Body of pancreas (tissue), 4 donors: ENCODE data around the gene OLFM3. TPM values are rescaled to one million over a fixed set of nuclear protein-coding genes. Genes with fewer than 3 reads are reported as not detected.

Experiments
- ATAC-seq: fragments of 150-250 bp; one replicate; pipeline ENCODE4 v1.9.1; 2016
- DNase-seq, 4 donors: peaks; one replicate each; pipeline ENCODE4 v3.0.0-alpha.2; 2019
- H3K27ac ChIP-seq, 4 donors: fragments of 200-600 bp; sonication (generic); 1 replicate in 3 of 4; 2 replicates in 1 of 4; pipeline versions ENCODE4 v1.5.1 to v1.6.1; 2016 to 2019; ENCODE audit warnings: mild to moderate bottlenecking in 1 of 4, mixed read lengths in 1 of 4, moderate library complexity in 1 of 4
- H3K27me3 ChIP-seq, 2 donors: fragments of 200-600 bp; sonication (generic); one replicate each; pipeline ENCODE4 v1.6.0; 2016; ENCODE audit warnings: mild to moderate bottlenecking in 1 of 2
- H3K36me3 ChIP-seq, 2 donors: fragments of 200-600 bp; sonication (generic); replicated peaks in 1 of 2; 2 replicates each; pipeline ENCODE4 v1.5.1; 2016; ENCODE audit warnings: low read depth in 2 of 2; ENCODE audit not compliant: insufficient read depth in 1 of 2
- H3K4me1 ChIP-seq: fragments of 200-600 bp; sonication (generic); one replicate; pipeline ENCODE4 v1.6.0; 2016
- H3K4me3 ChIP-seq, 2 donors: fragments of 200-600 bp; sonication (generic); 1 replicate in 1 of 2; 2 replicates in 1 of 2; pipeline ENCODE4 v1.5.1; 2016 to 2019
- H3K9me3 ChIP-seq, 3 donors: fragments of 200-600 bp; sonication (generic); 1 replicate in 2 of 3; 2 replicates in 1 of 3; pipeline ENCODE4 v1.5.1; 2016
- CTCF ChIP-seq, 7 experiments: fragments of 450-650 bp in 4 of 7; fragments of 200-600 bp in 3 of 7; sonication (generic) in 3 of 7; IDR thresholded peaks; one replicate each; pipeline ENCODE4 v1.5.1; 2016 to 2019; ENCODE audit warnings: antibody characterized with exemption in 7 of 7
- POLR2A ChIP-seq, 3 donors: fragments of 450-650 bp; IDR thresholded peaks; one replicate each; pipeline ENCODE4 v1.6.1; 2016; ENCODE audit warnings: antibody characterized with exemption in 3 of 3, mild to moderate bottlenecking in 2 of 3
- WGBS, 2 donors: methylation state at CpG; one replicate each; pipeline ENCODE4 v1.1.5; 2017; 5-methylcytosine and 5-hydroxymethylcytosine counted together
- intact Hi-C: fragments of 100-400 bp; cut with DNase I; formaldehyde crosslinking; loops from one replicate; pipeline ENCODE4 v1.15.1; 2023
- total RNA-seq, 2 donors: library from RNA; depleted of rRNA; stranded (reverse); fragments of >200 nt; gene quantifications; one replicate each; pipeline ENCODE4 v1.1.0, GENCODE V29; 2016

Gene OLFM3
- total RNA-seq, 2 donors from 2014 or later: not detected

- Histone ChIP-seq H3K36me3 (no peaks in the 10 kb centered on the region), H3K27ac (no peak overlapping the region), H3K4me1 (peaks cover 6% of the 10 kb centered on the region), H3K27me3 (no peaks in the 10 kb centered on the region), H3K9me3 (no peaks in the 10 kb centered on the region), H3K4me3 (no peak overlapping the region)
- DNase-seq (no peak), ATAC-seq (no peak)
- TF ChIP-seq CTCF (IDR thresholded peaks at IDR 0.05) (no peak), POLR2A (IDR thresholded peaks at IDR 0.05) (no peak)
- intact Hi-C loops: no loop called here
- 29 to 32% methylated on average over 5 of the region's 5 CpGs for WGBS, 2 donors
Observed at GRCh38 chr1:101992821-101993575, 3.7 kb downstream of the OLFM3 start.

GRCh38 chr1:101980974-101981373 is 15.8 kb downstream of the OLFM3 start:
- intact Hi-C loops: no loop called here
- H3K9me3 ChIP-seq: no peaks in the 10 kb centered on the region
- no peaks in the 10 kb centered on the region for H3K27me3 ChIP-seq
- H3K27ac ChIP-seq: no peak overlapping the region
- WGBS, 2 donors: 9 to 26% methylated on average over 2 of the region's 2 CpGs
- H3K4me3 ChIP-seq: no peak overlapping the region
- H3K36me3 ChIP-seq: no peaks in the 10 kb centered on the region
- ATAC-seq: no peak
- TF ChIP-seq CTCF (IDR thresholded peaks at IDR 0.05) (no peak), POLR2A (IDR thresholded peaks at IDR 0.05) (no peak)
- no peaks in the 10 kb centered on the region for H3K4me1 ChIP-seq
- DNase-seq: no peak

- 76 to 78% methylated on average over 3 of the region's 3 CpGs for WGBS, 2 donors
- H3K27ac ChIP-seq: no peak overlapping the region
- ATAC-seq: no peak
- TF ChIP-seq POLR2A (IDR thresholded peaks at IDR 0.05) (no peak), CTCF (IDR thresholded peaks at IDR 0.05) (no peak)
- H3K4me1 ChIP-seq: no peaks in the 10 kb centered on the region
- intact Hi-C loops: no loop called here
- no peaks in the 10 kb centered on the region for H3K36me3 ChIP-seq
- no peak overlapping the region for H3K4me3 ChIP-seq
- no peaks in the 10 kb centered on the region for H3K27me3 ChIP-seq
- H3K9me3 ChIP-seq: no peaks in the 10 kb centered on the region
- DNase-seq: no peak
Observed at GRCh38 chr1:101977266-101977665, 19.5 kb downstream of the OLFM3 start.

- 56 to 64% methylated on average over 3 of the region's 3 CpGs for WGBS, 2 donors
- ATAC-seq: no peak
- intact Hi-C loops: no loop called here
Observed at GRCh38 chr1:101976161-101976560, 20.6 kb downstream of the OLFM3 start.

More at GRCh38 chr1:101976161-101976560, 20.6 kb downstream of the OLFM3 start:
- Histone ChIP-seq H3K9me3 (no peaks in the 10 kb centered on the region), H3K4me1 (no peaks in the 10 kb centered on the region), H3K36me3 (no peaks in the 10 kb centered on the region), H3K27me3 (no peaks in the 10 kb centered on the region), H3K4me3 (no peak overlapping the region), H3K27ac (no peak overlapping the region)
- DNase-seq: peak in 1 of 4 donors; percentile 5
- TF ChIP-seq CTCF (IDR thresholded peaks at IDR 0.05): no peak
- no peak for TF ChIP-seq POLR2A (IDR thresholded peaks at IDR 0.05)
